B cell (primary cell): ENCODE measurements around the gene PCIF1. TPM values are rescaled to one million over a fixed set of nuclear protein-coding genes. Genes with fewer than 3 reads are reported as not detected.
A peak's percentile ranks its signal among the peaks of the same experiment; 100 is the strongest.

Experiments used
- ATAC-seq: fragments of 200-7000 bp; cut with Tn5 transposase; one replicate; pipeline ENCODE4 v1.10.0; 2021; ENCODE audit warnings: low read depth, mild to moderate bottlenecking, moderate number of reproducible peaks, moderate library complexity
- CTCF ChIA-PET: fragments of 350-600 bp; sonication (Branson Sonifier 250); formaldehyde crosslinking; loops from one replicate; lab custom pipeline; 2021; ENCODE audit warnings: antibody characterized with exemption, inconsistent platforms; lab: Charles Lee
- POLR2A ChIA-PET: fragments of 350-600 bp; sonication (Branson Sonifier 250); formaldehyde crosslinking; loops from one replicate; lab custom pipeline; 2021; ENCODE audit warnings: antibody characterized with exemption; lab: Charles Lee
- DNase-seq: peaks from one replicate; pipeline ENCODE4 v3.0.0; 2013
- H2AFZ ChIP-seq: 2 replicates; pipeline ENCODE4 v1.6.1; 2012; ENCODE audit warnings: mild to moderate bottlenecking, low read depth, low read length; ENCODE audit not compliant: insufficient read depth, poor library complexity, severe bottlenecking
- H3K27ac ChIP-seq, 2 donors: 1 replicate in 1 of 2; 2 replicates in 1 of 2; pipeline ENCODE4 v1.5.1; 2012 to 2013; ENCODE audit warnings: low read length in 2 of 2, mild to moderate bottlenecking in 2 of 2, moderate library complexity in 1 of 2
- H3K27me3 ChIP-seq, 4 experiments: fragments of 200-600 bp in 1 of 4; sonication (generic) in 1 of 4; replicated peaks in 1 of 4; 1 replicate in 2 of 4; 2 replicates in 2 of 4; pipeline versions ENCODE4 v1.6.1 to v1.7.0; 2013 to 2016; ENCODE audit warnings: low read length in 3 of 4, mild to moderate bottlenecking in 2 of 4, mixed read lengths in 1 of 4, moderate library complexity in 1 of 4; ENCODE audit not compliant: insufficient read depth in 4 of 4, control insufficient read depth in 3 of 4; ENCODE audit errors: control extremely low read depth in 1 of 4
- H3K36me3 ChIP-seq, 2 experiments: replicated peaks in 1 of 2; 1 replicate in 1 of 2; 2 replicates in 1 of 2; pipeline versions ENCODE4 v1.6.1 to v1.7.1; 2013; ENCODE audit warnings: low read length in 1 of 2; ENCODE audit not compliant: insufficient read depth in 2 of 2, control insufficient read depth in 1 of 2; ENCODE audit errors: control extremely low read depth in 1 of 2, extremely low read depth in 1 of 2
- H3K4me1 ChIP-seq, 2 donors: fragments of 200-600 bp in 1 of 2; sonication (generic) in 1 of 2; 1 replicate in 1 of 2; 2 replicates in 1 of 2; pipeline versions ENCODE4 v1.5.1 to v1.6.1; 2013 to 2017; ENCODE audit warnings: low read length in 2 of 2; ENCODE audit not compliant: control insufficient read depth in 2 of 2, insufficient read depth in 2 of 2
- H3K4me2 ChIP-seq: replicated peaks from 2 replicates; pipeline ENCODE3; 2012; ENCODE audit warnings: mild to moderate bottlenecking, low read depth, low read length; ENCODE audit not compliant: poor library complexity, severe bottlenecking
- H3K4me3 ChIP-seq, 5 experiments: fragments of 200-600 bp in 1 of 5; sonication (generic) in 1 of 5; 1 replicate in 3 of 5; 2 replicates in 2 of 5; pipeline versions ENCODE4 v1.5.1 to v1.7.0; 2011 to 2016; ENCODE audit warnings: low read length in 4 of 5, mild to moderate bottlenecking in 4 of 5, low read depth in 2 of 5, control low read depth in 1 of 5, moderate library complexity in 1 of 5; ENCODE audit not compliant: insufficient read depth in 1 of 5; ENCODE audit errors: control extremely low read depth in 1 of 5, extremely low read depth in 1 of 5
- H3K79me2 ChIP-seq: fragments of 200-600 bp; sonication (generic); one replicate; pipeline ENCODE4 v1.6.0; 2016; ENCODE audit warnings: low read length; ENCODE audit not compliant: control insufficient read depth, insufficient read depth
- H3K9ac ChIP-seq: fragments of 200-600 bp; sonication (generic); 2 replicates; pipeline ENCODE4 v1.6.1; 2017; ENCODE audit warnings: mild to moderate bottlenecking, low read length, moderate library complexity
- H3K9me3 ChIP-seq, 3 donors: one replicate each; pipeline versions ENCODE4 v1.6.1 to v1.7.1; 2013; ENCODE audit warnings: low read length in 2 of 3; ENCODE audit not compliant: control insufficient read depth in 2 of 3, insufficient read depth in 1 of 3; ENCODE audit errors: control extremely low read depth in 1 of 3
- H4K20me1 ChIP-seq: 2 replicates; pipeline ENCODE4 v1.6.0; 2012; ENCODE audit warnings: mild to moderate bottlenecking, low read length; ENCODE audit not compliant: insufficient read depth, control insufficient read depth, poor library complexity, severe bottlenecking
- H3K27ac Mint-ChIP-seq: one replicate; pipeline ENCODE4 v1.8.0; 2021; ENCODE audit warnings: mixed read lengths
- H3K27me3 Mint-ChIP-seq: one replicate; pipeline ENCODE4 v1.8.0; 2021; ENCODE audit warnings: mixed read lengths
- H3K4me1 Mint-ChIP-seq: one replicate; pipeline ENCODE4 v1.8.0; 2021; ENCODE audit warnings: mixed read lengths
- H3K4me3 Mint-ChIP-seq: one replicate; pipeline ENCODE4 v1.8.0; 2021; ENCODE audit warnings: mixed read lengths
- H3K9me3 Mint-ChIP-seq: one replicate; pipeline ENCODE4 v1.8.0; 2022; ENCODE audit warnings: mixed read lengths; ENCODE audit not compliant: insufficient read depth
- EZH2 ChIP-seq: IDR thresholded peaks from 2 replicates; pipeline ENCODE4 v1.6.1; 2012; ENCODE audit warnings: borderline replicate concordance, low read depth, mild to moderate bottlenecking, moderate library complexity, low read length; ENCODE audit not compliant: insufficient read depth, poor library complexity, severe bottlenecking
- WGBS: methylation state at CpG from one replicate; pipeline ENCODE4 v1.1.5; 2013; ENCODE audit warnings: missing lambda C conversion rate; ENCODE audit not compliant: insufficient coverage; 5-methylcytosine and 5-hydroxymethylcytosine counted together
- intact Hi-C: fragments of 100-400 bp; cut with micrococcal nuclease; formaldehyde crosslinking; loops from one replicate; pipeline ENCODE4 v1.10.0; 2022
- polyA minus RNA-seq: library from RNA; depleted of rRNA, polyadenylated mRNA; stranded (reverse); fragments of >200 nt; gene quantifications from 2 replicates; pipeline ENCODE4 v1.2.3, GENCODE V29; 2012
- polyA plus RNA-seq: library from polyadenylated mRNA; depleted of rRNA; stranded (reverse); fragments of >200 nt; gene quantifications from 2 replicates; pipeline ENCODE4 v1.2.3, GENCODE V29; 2012
- total RNA-seq, 2 donors: library from RNA; stranded (reverse); fragments of 120-200 nt in 1 of 2; gene quantifications; 1 replicate in 1 of 2; 2 replicates in 1 of 2; pipeline versions ENCODE4 v1.2.3 to v1.2.4, GENCODE V29; 2013 to 2022
- TF ChIP-seq, protein P1 (sequence below): fragments of 200-600 bp; IDR thresholded peaks from one replicate; pipeline ENCODE4 v1.8.0; 2022; ENCODE audit warnings: antibody characterized with exemption, mild to moderate bottlenecking

PCIF1 gene
- 78.9 and 79.2 TPM in 2 replicates for total RNA-seq
- total RNA-seq (2013): 23.6 TPM
- polyA plus RNA-seq: 70.0 and 74.2 TPM in 2 replicates
- 28.7 and 50.1 TPM in 2 replicates for polyA minus RNA-seq

DNA sequence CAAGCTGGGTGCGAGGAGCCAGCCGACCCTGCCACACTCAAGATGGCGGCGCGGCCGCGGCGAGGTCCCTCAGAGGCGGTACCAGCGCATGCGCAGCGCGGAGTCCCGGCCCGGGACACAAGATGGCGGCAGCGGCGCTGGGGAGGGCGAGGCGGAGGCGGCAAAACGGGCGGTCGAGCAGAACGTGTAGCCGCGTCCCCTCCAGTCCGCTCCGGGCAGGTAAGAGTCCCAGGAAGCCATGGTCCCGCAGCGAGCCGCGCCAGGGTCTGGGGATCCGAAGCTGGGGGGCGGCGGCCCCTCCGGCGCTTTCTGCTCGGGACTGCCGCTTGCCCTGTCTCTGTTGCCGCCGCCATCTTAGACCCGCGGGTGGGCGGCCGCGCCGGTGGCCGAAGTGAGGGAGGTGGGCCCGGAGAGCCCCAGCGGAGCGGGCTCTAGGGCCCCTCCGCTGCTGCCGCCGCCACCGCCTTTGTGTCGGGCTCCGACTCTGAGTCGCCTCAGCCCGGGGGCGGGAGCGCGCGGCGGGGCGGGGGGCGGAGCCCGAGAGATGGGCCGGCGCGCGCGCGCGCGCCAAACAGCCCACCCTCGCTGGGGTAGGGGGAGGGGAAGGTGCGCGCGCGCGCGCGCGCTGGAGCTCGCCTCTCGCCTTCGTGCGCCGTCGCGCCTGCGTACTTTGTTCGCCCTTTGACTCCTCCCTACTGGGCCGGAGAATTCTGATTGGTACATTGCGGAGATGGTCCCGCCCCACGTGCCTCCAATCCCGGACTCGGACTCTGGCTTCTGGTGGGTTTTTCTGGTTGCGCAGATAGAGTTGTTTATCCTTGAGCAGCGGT lies at the start of gene PCIF1:
PCIF1 (plus strand) TSS at position 98 of the 830 bp plus-strand sequence. CDS start 4,317 bp downstream, outside the sequence.
- Histone ChIP-seq H3K4me3 (peak within 1 kb of the TSS; percentile 88 to 100 (median 93)), H3K36me3 (peaks cover 0 to 30% of the 10 kb centered on the region in 2 experiments), H2AFZ (peak within 1 kb of the TSS; percentile 81), H3K4me1 (peaks cover 12 to 19% of the 10 kb centered on the region in 2 donors), H3K9ac (peak within 1 kb of the TSS; percentile 99), H3K79me2 (peaks cover 47% of the 10 kb centered on the region), H4K20me1 (peaks cover 24% of the 10 kb centered on the region), H3K4me2 (peak within 1 kb of the TSS; percentile 85), H3K27ac (peak within 1 kb of the TSS; percentile 99), H3K27me3 (no peaks in the 10 kb centered on the region), H3K9me3 (no peaks in the 10 kb centered on the region)
- ChIA-PET POLR2A (interaction anchor here (0.6 to 3.7 kb wide), 20 partner anchors 11 to 975 kb away, joined by 3 to 62 read pairs (median 5); partner anchors contain the start of genes CTSA, DNTTIP1, NEURL2 and PLTP), CTCF (interaction anchor here (0.6 to 4.9 kb wide), 4 partner anchors 14 to 135 kb away, joined by 3 to 44 read pairs (median 6); partner anchors contain the start of gene ZNF335)
- H3K4me3 Mint-ChIP-seq: peak within 1 kb of the TSS; percentile 96
- H3K27ac Mint-ChIP-seq: peak within 1 kb of the TSS; percentile 98
- intact Hi-C loops: loop anchor here (1.0 to 2.0 kb wide), 7 partner anchors 24 to 154 kb away; partner anchors contain the start of genes CTSA, DNTTIP1, NCOA5 and NEURL2
- WGBS: under 1% methylated on average over 85 of the region's 102 CpGs
- H3K4me1 Mint-ChIP-seq: peaks cover 28% of the 10 kb centered on the region
- DNase-seq (peak; percentile 100), ATAC-seq (peak; percentile 82)
- H3K27me3 Mint-ChIP-seq: no peaks in the 10 kb centered on the region
- no peaks in the 10 kb centered on the region for H3K9me3 Mint-ChIP-seq
- TF ChIP-seq, protein P1, sequence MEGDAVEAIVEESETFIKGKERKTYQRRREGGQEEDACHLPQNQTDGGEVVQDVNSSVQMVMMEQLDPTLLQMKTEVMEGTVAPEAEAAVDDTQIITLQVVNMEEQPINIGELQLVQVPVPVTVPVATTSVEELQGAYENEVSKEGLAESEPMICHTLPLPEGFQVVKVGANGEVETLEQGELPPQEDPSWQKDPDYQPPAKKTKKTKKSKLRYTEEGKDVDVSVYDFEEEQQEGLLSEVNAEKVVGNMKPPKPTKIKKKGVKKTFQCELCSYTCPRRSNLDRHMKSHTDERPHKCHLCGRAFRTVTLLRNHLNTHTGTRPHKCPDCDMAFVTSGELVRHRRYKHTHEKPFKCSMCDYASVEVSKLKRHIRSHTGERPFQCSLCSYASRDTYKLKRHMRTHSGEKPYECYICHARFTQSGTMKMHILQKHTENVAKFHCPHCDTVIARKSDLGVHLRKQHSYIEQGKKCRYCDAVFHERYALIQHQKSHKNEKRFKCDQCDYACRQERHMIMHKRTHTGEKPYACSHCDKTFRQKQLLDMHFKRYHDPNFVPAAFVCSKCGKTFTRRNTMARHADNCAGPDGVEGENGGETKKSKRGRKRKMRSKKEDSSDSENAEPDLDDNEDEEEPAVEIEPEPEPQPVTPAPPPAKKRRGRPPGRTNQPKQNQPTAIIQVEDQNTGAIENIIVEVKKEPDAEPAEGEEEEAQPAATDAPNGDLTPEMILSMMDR: no peak
- TF ChIP-seq EZH2: no peak
